ENCODE results near the gene ZNF598. TPM values are rescaled to one million over a fixed set of nuclear protein-coding genes. Genes with fewer than 3 reads are reported as not detected.

Gene ZNF598
- total and polyA plus RNA-seq, 2 experiments from 2014 or later, result 8.5 to 48.6 TPM

- no peaks in the 10 kb centered on the region for H3K36me3 ChIP-seq (ENCODE audit: insufficient read depth)
- peaks cover 42% of the 10 kb centered on the region for H3K79me2 ChIP-seq (replicated peaks; ENCODE audit: insufficient read depth)
- H3K4me3 ChIP-seq, result no peak overlapping the region
- H4K20me1 ChIP-seq (replicated peaks; ENCODE audit: insufficient read depth), result peaks cover 36% of the 10 kb centered on the region
- no peak overlapping the region for H3K4me2 ChIP-seq
- H3K9me2 ChIP-seq (ENCODE audit: insufficient read depth), result no peaks in the 10 kb centered on the region
- peak; percentile 11 for ATAC-seq
- H3K4me3 Mint-ChIP-seq, result no peak overlapping the region; the same call in 2 of the 3 replicates
- DNase-seq (ENCODE audit: low spot score), result peak; percentile 72
- peaks cover 33% of the 10 kb centered on the region; the same call in 1 of the 2 replicates for H3F3A ChIP-seq (replicated peaks; ENCODE audit: low read depth)
- TF ChIP-seq CTCF (conservative IDR thresholded peaks at IDR 0.05; ENCODE audit: low read depth in 2 of 2) (peak; percentile 46 to 71), EZH2 (IDR thresholded peaks at IDR 0.05; ENCODE audit: low read depth, unreplicated experiment) (no peak), POLR2AphosphoS5 (IDR thresholded peaks at IDR 0.05; ENCODE audit: low read depth) (no peak), STAT1 (IDR thresholded peaks at IDR 0.05; ENCODE audit: unreplicated experiment) (no peak)
- H3K27ac ChIP-seq (ENCODE audit: low read depth), result no peak overlapping the region
- H3K27me3 Mint-ChIP-seq (ENCODE audit: insufficient read depth, low read depth, poor library complexity), result peaks cover 13% of the 10 kb centered on the region
- peaks cover 25% of the 10 kb centered on the region for H3K36me3 Mint-ChIP-seq (ENCODE audit: low read depth)
- H3K9me3 Mint-ChIP-seq, result no peaks in the 10 kb centered on the region
- peaks cover 22% of the 10 kb centered on the region for H3K4me1 ChIP-seq (ENCODE audit: insufficient read depth)
- no peak overlapping the region for H3K27ac Mint-ChIP-seq
- H2AFZ ChIP-seq, result no peak overlapping the region
- H3K4me1 Mint-ChIP-seq, result peaks cover 37% of the 10 kb centered on the region
- no peaks in the 10 kb centered on the region for H3K27me3 ChIP-seq (ENCODE audit: insufficient read depth)
These were observed 4.0 kb downstream of the ZNF598 start for GRCh38 chr16:2005646-2006045.

GRCh38 chr16:2004795-2005517 is 4.7 kb downstream of the ZNF598 start:
- H3K27ac Mint-ChIP-seq, result no peak overlapping the region
- TF ChIP-seq JUNB (IDR thresholded peaks at IDR 0.05; ENCODE audit: unreplicated experiment), result no peak
- Histone ChIP-seq H3K4me3 (no peak overlapping the region), H2AFZ (no peak overlapping the region), H4K20me1 (replicated peaks; ENCODE audit: insufficient read depth) (peaks cover 38% of the 10 kb centered on the region), H3K36me3 (ENCODE audit: insufficient read depth) (no peaks in the 10 kb centered on the region), H3K4me2 (0 out of 2 replicates have a peak overlapping the region, but pooled peaks have one; percentile 69), H3K79me2 (replicated peaks; ENCODE audit: insufficient read depth) (peaks cover 42% of the 10 kb centered on the region), H3F3A (replicated peaks; ENCODE audit: low read depth) (peaks cover 28% of the 10 kb centered on the region; the same call in 1 of the 2 replicates), H3K27me3 (ENCODE audit: insufficient read depth) (no peaks in the 10 kb centered on the region), H3K27ac (ENCODE audit: low read depth) (no peak overlapping the region), H3K4me1 (ENCODE audit: insufficient read depth) (peaks cover 18% of the 10 kb centered on the region), H3K9me2 (ENCODE audit: insufficient read depth) (no peaks in the 10 kb centered on the region)
- H3K36me3 Mint-ChIP-seq (ENCODE audit: low read depth), result peaks cover 29% of the 10 kb centered on the region
- peaks cover 13% of the 10 kb centered on the region for H3K27me3 Mint-ChIP-seq (ENCODE audit: insufficient read depth, low read depth, poor library complexity)
- no peak overlapping the region for H3K4me3 Mint-ChIP-seq
- no peak for ATAC-seq
- DNase-seq (ENCODE audit: low spot score), result no peak
- peaks cover 32% of the 10 kb centered on the region for H3K4me1 Mint-ChIP-seq
- H3K9me3 Mint-ChIP-seq, result no peaks in the 10 kb centered on the region

DNA sequence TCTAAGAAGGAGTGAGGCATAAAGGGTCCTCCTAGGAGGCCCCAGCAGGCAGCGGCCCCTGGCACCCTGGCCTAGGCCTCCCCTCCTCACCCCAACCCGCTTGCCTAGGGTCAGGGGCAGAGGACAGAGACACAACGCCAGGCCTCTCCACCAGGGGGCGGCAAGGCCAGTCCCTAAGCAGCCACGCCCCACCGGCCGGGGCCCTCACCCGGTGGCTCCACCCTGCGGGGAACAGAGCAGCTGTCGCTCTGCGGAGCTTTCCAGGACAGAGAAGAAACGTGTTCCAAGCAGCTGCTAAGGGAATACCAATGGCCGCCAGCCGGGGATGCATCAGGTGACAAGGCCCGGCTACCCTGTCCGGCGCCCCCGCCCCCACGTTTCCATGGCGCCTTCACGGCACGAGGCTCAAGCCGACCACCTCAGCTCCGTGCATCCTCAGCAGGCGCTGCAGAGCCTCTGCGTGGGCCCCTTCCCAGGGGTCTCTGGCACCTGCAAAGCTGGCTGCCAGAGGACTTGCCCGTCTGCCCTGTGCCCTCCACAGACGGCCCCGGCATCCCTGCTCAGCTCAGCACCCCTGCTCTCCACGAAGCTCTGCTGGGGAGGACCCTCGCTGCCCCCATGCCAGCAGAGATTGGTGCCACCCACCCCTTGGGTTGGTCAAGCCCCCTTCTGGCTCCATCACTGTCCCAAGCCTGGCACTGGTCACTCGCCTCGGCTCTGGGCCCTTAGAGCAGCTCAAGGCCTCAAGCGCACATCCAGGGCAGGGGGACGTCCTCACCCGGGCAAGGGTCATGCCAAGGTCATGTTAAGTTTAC is 5.6 kb downstream of the ZNF598 start:
- peak; percentile 91 for ATAC-seq
- peaks cover 18% of the 10 kb centered on the region for H3K4me1 ChIP-seq (ENCODE audit: insufficient read depth)
- no peak overlapping the region for H2AFZ ChIP-seq
- Mint-ChIP-seq H3K9me3 (no peaks in the 10 kb centered on the region), H3K4me3 (peak overlapping the region; percentile 30; the same call in 1 of the 3 replicates), H3K27me3 (ENCODE audit: insufficient read depth, low read depth, poor library complexity) (peaks cover 13% of the 10 kb centered on the region), H3K4me1 (peaks cover 32% of the 10 kb centered on the region), H3K27ac (no peak overlapping the region), H3K36me3 (ENCODE audit: low read depth) (peaks cover 29% of the 10 kb centered on the region)
- peak; percentile 99 for DNase-seq (ENCODE audit: low spot score)
- peaks cover 28% of the 10 kb centered on the region; the same call in 1 of the 2 replicates for H3F3A ChIP-seq (replicated peaks; ENCODE audit: low read depth)
- peaks cover 39% of the 10 kb centered on the region for H3K79me2 ChIP-seq (replicated peaks; ENCODE audit: insufficient read depth)
- peak overlapping the region; percentile 42; the same call in 1 of the 2 replicates for H3K4me3 ChIP-seq
- H3K27me3 ChIP-seq (ENCODE audit: insufficient read depth), result no peaks in the 10 kb centered on the region
- H4K20me1 ChIP-seq (replicated peaks; ENCODE audit: insufficient read depth), result peaks cover 38% of the 10 kb centered on the region
- H3K27ac ChIP-seq (ENCODE audit: low read depth), result peak overlapping the region; percentile 74; the same call in 1 of the 2 replicates
- no peaks in the 10 kb centered on the region for H3K36me3 ChIP-seq (ENCODE audit: insufficient read depth)
- H3K9me2 ChIP-seq (ENCODE audit: insufficient read depth), result no peaks in the 10 kb centered on the region
- peak overlapping the region; percentile 69; the same call in 1 of the 2 replicates for H3K4me2 ChIP-seq
- TF ChIP-seq ZNF114 (CRISPR knock-in tag; IDR thresholded peaks at IDR 0.05) (no peak), REST (IDR thresholded peaks at IDR 0.05; ENCODE audit: unreplicated experiment) (no peak), CREB1 (CRISPR knock-in tag; IDR thresholded peaks at IDR 0.05; ENCODE audit: low read depth) (peak; percentile 49; the same call in 1 of the 2 replicates), CTCF (conservative IDR thresholded peaks at IDR 0.05; ENCODE audit: low read depth in 2 of 2) (peak; percentile 95 to 99), POLR2AphosphoS5 (IDR thresholded peaks at IDR 0.05; ENCODE audit: low read depth) (peak; percentile 14; the same call in 1 of the 2 replicates)

All from GM23338 (cell line).